GM18867 (cell line): Measurements from ENCODE around the gene LYRM9.
"Not testable (repeated sequence)": the region's sequence is repeated elsewhere in the genome, so short reads cannot be mapped to it uniquely, and the experiment has no call there.

Experiments
- ATAC-seq: cut with Tn5 transposase; IDR thresholded peaks from one replicate; pipeline ENCODE4 v1.9.1; 2021; ENCODE audit warnings: mild to moderate bottlenecking, moderate library complexity; ENCODE audit not compliant: unreplicated experiment

Gene LYRM9

GRCh38 chr17:27906623-27907022, 13.5 kb upstream of the LYRM9 start:
- ATAC-seq: no peak

GRCh38 chr17:27906226-27906580, 13.0 kb upstream of the LYRM9 start:
- ATAC-seq: no peak

- ATAC-seq: no peak
These were observed 12.5 kb upstream of the LYRM9 start for GRCh38 chr17:27905447-27906225.

- ATAC-seq: no peak
These were observed 11.6 kb upstream of the LYRM9 start for GRCh38 chr17:27904534-27905446.

- no peak for ATAC-seq
These were observed 10.9 kb upstream of the LYRM9 start for GRCh38 chr17:27904114-27904513.

- ATAC-seq: no peak
These were observed 6.4 kb upstream of the LYRM9 start for GRCh38 chr17:27899525-27899924.

- no peak for ATAC-seq
These were observed 4.9 kb upstream of the LYRM9 start for GRCh38 chr17:27898096-27898495.

- ATAC-seq: no peak
These were observed 3.5 kb upstream of the LYRM9 start for GRCh38 chr17:27896701-27897100.

- no peak for ATAC-seq
These were observed 2.9 kb upstream of the LYRM9 start for GRCh38 chr17:27895940-27896535.

GRCh38 chr17:27895123-27895895, 2.1 kb upstream of the LYRM9 start:
- no peak for ATAC-seq

- no peak for ATAC-seq
These were observed 807 bp upstream of the LYRM9 start for GRCh38 chr17:27893841-27894503.

GRCh38 chr17:27892542-27892865, 661 bp downstream of the LYRM9 start:
- no peak for ATAC-seq

GRCh38 chr17:27891841-27892240, 1.3 kb downstream of the LYRM9 start:
- ATAC-seq: no peak

- no peak for ATAC-seq
These were observed 3.4 kb downstream of the LYRM9 start for GRCh38 chr17:27889711-27890251.

GRCh38 chr17:27888945-27889344, 4.2 kb downstream of the LYRM9 start:
- ATAC-seq: no peak

GRCh38 chr17:27888067-27888466, 5.1 kb downstream of the LYRM9 start:
- no peak for ATAC-seq

GRCh38 chr17:27886348-27886906, 6.7 kb downstream of the LYRM9 start:
- not testable (repeated sequence) for ATAC-seq

GRCh38 chr17:27882162-27882840, 10.9 kb downstream of the LYRM9 start:
- no peak for ATAC-seq

- peak; percentile 65 for ATAC-seq
These were observed 13.1 kb downstream of the LYRM9 start for GRCh38 chr17:27879987-27880608.
